Erythroblast (primary cell): ENCODE measurements around the gene FASLG.

ENCODE experiments used
- GATA1 ChIP-seq: IDR thresholded peaks from 2 replicates; pipeline ENCODE4 v1.6.1; 2011; ENCODE audit warnings: low read depth, mild to moderate bottlenecking, control low read depth, low read length, moderate library complexity
- POLR2A ChIP-seq: IDR thresholded peaks from 2 replicates; pipeline ENCODE4 v1.6.1; 2011; ENCODE audit warnings: mild to moderate bottlenecking, low read length

DNA sequence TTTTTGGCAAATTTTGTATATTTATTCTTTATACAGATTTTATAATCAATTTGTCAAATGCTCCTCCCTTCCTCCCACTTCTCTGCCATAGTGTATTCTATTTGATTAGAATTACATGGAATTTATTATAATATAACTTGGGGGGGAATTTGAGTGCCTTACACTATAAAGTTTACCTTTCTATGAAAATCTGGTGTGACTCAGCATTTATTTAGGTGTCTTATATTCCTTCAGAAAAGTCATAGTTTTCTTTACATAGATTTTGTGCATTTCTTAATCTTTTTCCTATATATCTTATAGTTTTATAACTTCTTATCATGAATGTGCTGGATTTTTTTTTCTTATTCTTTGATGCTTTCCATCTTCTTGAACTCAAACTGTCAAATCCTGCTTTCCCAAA lies 21.3 kb downstream of the FASLG start:
- TF ChIP-seq POLR2A (no peak), GATA1 (no peak)
